Measurements from ENCODE around the gene TAF11L8. TPM values are rescaled to one million over a fixed set of nuclear protein-coding genes. Genes with fewer than 3 reads are reported as not detected.
"Not testable (repeated sequence)": the region's sequence is repeated elsewhere in the genome, so short reads cannot be mapped to it uniquely, and the experiment has no call there.

The TAF11L8 gene
- total and polyA plus RNA-seq, 4 donors, result not detected

DNA sequence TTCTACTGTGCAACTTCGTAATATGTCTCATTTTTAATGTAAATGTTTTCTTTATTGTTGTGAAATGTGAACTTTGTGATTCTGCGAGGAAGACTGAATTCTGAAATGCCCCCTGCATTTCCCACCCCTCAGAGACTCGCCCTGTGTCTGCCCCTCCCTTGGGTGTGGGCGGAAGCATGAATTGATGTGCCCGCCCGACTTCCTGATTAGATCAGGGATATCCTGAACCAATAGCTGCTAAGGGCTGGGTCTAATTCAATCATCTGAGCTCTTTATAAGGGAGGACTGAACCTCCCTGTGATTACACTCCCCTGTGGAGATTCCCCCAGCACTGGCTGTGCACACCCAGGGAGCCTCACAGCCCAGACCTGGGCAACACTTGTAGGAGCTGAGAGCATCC lies 13.1 kb upstream of the TAF11L8 start, which contains the start of gene TAF11L11:
Gene TAF11L11, plus strand, starts transcription at position 304 of the 400 bp plus-strand sequence.
- WGBS (ENCODE audit: insufficient coverage), result no CpG with 5 or more reads among the region's 6 CpGs
- DNase-seq (ENCODE audit: low read depth in 4 of 6, low spot score in 6 of 6); H3K4me1 ChIP-seq (ENCODE audit: control insufficient read depth, insufficient read depth, low read length); H3K36me3 ChIP-seq (ENCODE audit: control insufficient read depth, insufficient read depth, low read length); H3K9me3 ChIP-seq (ENCODE audit: control insufficient read depth, insufficient read depth, low read length); H3K27me3 ChIP-seq (ENCODE audit: control insufficient read depth, insufficient read depth, low read length); H3K4me3 ChIP-seq (ENCODE audit: low read depth, low read length); H3K27ac ChIP-seq (ENCODE audit: low read depth, low read length): not testable (repeated sequence)

DNA sequence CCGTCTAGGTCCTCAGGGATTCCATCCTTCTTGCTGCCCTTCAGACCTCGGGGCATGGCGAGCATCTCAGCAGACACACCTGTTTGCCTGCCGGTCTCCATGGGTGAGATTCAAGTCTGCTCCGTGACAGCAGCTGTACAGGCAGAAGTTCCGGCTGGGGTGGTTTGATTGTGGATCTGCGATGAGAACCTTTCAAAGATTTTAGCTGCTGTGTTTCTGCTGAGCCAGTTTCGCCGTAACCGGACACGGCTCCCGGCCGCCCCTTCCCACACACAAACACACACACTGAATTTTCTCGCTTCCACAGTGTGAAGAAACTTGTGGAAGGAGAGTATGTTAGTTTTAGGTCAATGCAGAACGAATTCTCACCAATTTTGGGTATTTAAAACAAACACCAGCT lies 7.0 kb upstream of the TAF11L8 start, which contains the start of gene TAF11L10:
Gene TAF11L10, minus strand, starts transcription at position 101 of the 400 bp plus-strand sequence.
- not testable (repeated sequence) for H3K27ac ChIP-seq (ENCODE audit: low read depth, low read length); H3K36me3 ChIP-seq (ENCODE audit: control insufficient read depth, insufficient read depth, low read length); DNase-seq (ENCODE audit: low read depth in 4 of 6, low spot score in 6 of 6); H3K9me3 ChIP-seq (ENCODE audit: control insufficient read depth, insufficient read depth, low read length); H3K4me1 ChIP-seq (ENCODE audit: control insufficient read depth, insufficient read depth, low read length); H3K27me3 ChIP-seq (ENCODE audit: control insufficient read depth, insufficient read depth, low read length); H3K4me3 ChIP-seq (ENCODE audit: low read depth, low read length)
- WGBS (ENCODE audit: insufficient coverage), result no CpG with 5 or more reads among the region's 15 CpGs

DNA sequence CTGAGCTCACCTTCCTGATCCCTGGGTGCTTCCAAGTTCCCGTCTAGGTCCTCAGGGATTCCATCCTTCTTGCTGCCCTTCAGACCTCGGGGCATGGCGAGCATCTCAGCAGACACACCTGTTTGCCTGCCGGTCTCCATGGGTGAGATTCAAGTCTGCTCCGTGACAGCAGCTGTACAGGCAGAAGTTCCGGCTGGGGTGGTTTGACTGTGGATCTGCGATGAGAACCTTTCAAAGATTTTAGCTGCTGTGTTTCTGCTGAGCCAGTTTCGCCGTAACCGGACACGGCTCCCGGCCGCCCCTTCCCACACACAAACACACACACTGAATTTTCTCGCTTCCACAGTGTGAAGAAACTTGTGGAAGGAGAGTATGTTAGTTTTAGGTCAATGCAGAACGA lies 3.5 kb upstream of the TAF11L8 start, which contains the start of gene TAF11L9:
Gene TAF11L9, minus strand, starts transcription at position 140 of the 400 bp plus-strand sequence.
- no CpG with 5 or more reads among the region's 15 CpGs for WGBS (ENCODE audit: insufficient coverage)
- not testable (repeated sequence) for H3K4me3 ChIP-seq (ENCODE audit: low read depth, low read length); H3K27ac ChIP-seq (ENCODE audit: low read depth, low read length); DNase-seq (ENCODE audit: low read depth in 4 of 6, low spot score in 6 of 6); H3K27me3 ChIP-seq (ENCODE audit: control insufficient read depth, insufficient read depth, low read length); H3K4me1 ChIP-seq (ENCODE audit: control insufficient read depth, insufficient read depth, low read length); H3K36me3 ChIP-seq (ENCODE audit: control insufficient read depth, insufficient read depth, low read length); H3K9me3 ChIP-seq (ENCODE audit: control insufficient read depth, insufficient read depth, low read length)

DNA sequence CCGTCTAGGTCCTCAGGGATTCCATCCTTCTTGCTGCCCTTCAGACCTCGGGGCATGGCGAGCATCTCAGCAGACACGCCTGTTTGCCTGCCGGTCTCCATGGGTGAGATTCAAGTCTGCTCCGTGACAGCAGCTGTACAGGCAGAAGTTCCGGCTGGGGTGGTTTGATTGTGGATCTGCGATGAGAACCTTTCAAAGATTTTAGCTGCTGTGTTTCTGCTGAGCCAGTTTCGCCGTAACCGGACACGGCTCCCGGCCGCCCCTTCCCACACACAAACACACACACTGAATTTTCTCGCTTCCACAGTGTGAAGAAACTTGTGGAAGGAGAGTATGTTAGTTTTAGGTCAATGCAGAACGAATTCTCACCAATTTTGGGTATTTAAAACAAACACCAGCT lies 5.1 kb downstream of the TAF11L8 start, which contains the start of gene TAF11L7:
Gene TAF11L7, minus strand, starts transcription at position 101 of the 400 bp plus-strand sequence.
- not testable (repeated sequence) for H3K4me1 ChIP-seq (ENCODE audit: control insufficient read depth, insufficient read depth, low read length); H3K36me3 ChIP-seq (ENCODE audit: control insufficient read depth, insufficient read depth, low read length); H3K27ac ChIP-seq (ENCODE audit: low read depth, low read length); H3K4me3 ChIP-seq (ENCODE audit: low read depth, low read length); H3K9me3 ChIP-seq (ENCODE audit: control insufficient read depth, insufficient read depth, low read length); DNase-seq (ENCODE audit: low read depth in 4 of 6, low spot score in 6 of 6); H3K27me3 ChIP-seq (ENCODE audit: control insufficient read depth, insufficient read depth, low read length)
- no CpG with 5 or more reads among the region's 16 CpGs for WGBS (ENCODE audit: insufficient coverage)

Small RNA genes within 50 kb of the gene (small RNA-seq; reads per million reads assigned to genes)
- not detected for gene AC233724.3 (ENCODE audit: low replicate concordance)
- not detected for gene AC233724.6 (ENCODE audit: low replicate concordance)
- gene AC233724.7 (ENCODE audit: low replicate concordance), result not detected

Other genes starting within 250 kb of the TAF11L8 start
- gene TAF11L2, start 92.7 kb downstream of the TAF11L8 start, total RNA-seq, result not detected
- gene TAF11L2, start 92.7 kb downstream of the TAF11L8 start, polyA plus RNA-seq (ENCODE audit: insufficient read length in 2 of 2), result not detected
- gene TAF11L3, start 72.6 kb downstream of the TAF11L8 start, total RNA-seq, result not detected
- gene TAF11L3, start 72.6 kb downstream of the TAF11L8 start, polyA plus RNA-seq (ENCODE audit: insufficient read length in 2 of 2), result not detected
- gene TAF11L4, start 69.2 kb downstream of the TAF11L8 start, total RNA-seq, result not detected
- gene TAF11L4, start 69.2 kb downstream of the TAF11L8 start, polyA plus RNA-seq (ENCODE audit: insufficient read length in 2 of 2), result not detected
- gene TAF11L5, start 65.7 kb downstream of the TAF11L8 start, total RNA-seq, result not detected
- not detected for gene TAF11L5, start 65.7 kb downstream of the TAF11L8 start, polyA plus RNA-seq (ENCODE audit: insufficient read length in 2 of 2)
- gene TAF11L6, start 62.3 kb downstream of the TAF11L8 start, total RNA-seq, result not detected
- gene TAF11L6, start 62.3 kb downstream of the TAF11L8 start, polyA plus RNA-seq (ENCODE audit: insufficient read length in 2 of 2), result not detected
- gene TAF11L7, start 5.2 kb downstream of the TAF11L8 start, total RNA-seq, result not detected
- gene TAF11L7, start 5.2 kb downstream of the TAF11L8 start, polyA plus RNA-seq (ENCODE audit: insufficient read length in 2 of 2), result not detected
- gene TAF11L9, start 3.4 kb upstream of the TAF11L8 start, total RNA-seq, result not detected
- not detected for gene TAF11L9, start 3.4 kb upstream of the TAF11L8 start, polyA plus RNA-seq (ENCODE audit: insufficient read length in 2 of 2)
- gene TAF11L10, start 6.9 kb upstream of the TAF11L8 start, total RNA-seq, result not detected
- gene TAF11L10, start 6.9 kb upstream of the TAF11L8 start, polyA plus RNA-seq (ENCODE audit: insufficient read length in 2 of 2), result not detected
- not detected for gene TAF11L11, start 13.2 kb upstream of the TAF11L8 start, total RNA-seq
- gene TAF11L11, start 13.2 kb upstream of the TAF11L8 start, polyA plus RNA-seq (ENCODE audit: insufficient read length in 2 of 2), result not detected
- not detected for gene TAF11L12, start 19.4 kb upstream of the TAF11L8 start, total RNA-seq
- gene TAF11L12, start 19.4 kb upstream of the TAF11L8 start, polyA plus RNA-seq (ENCODE audit: insufficient read length in 2 of 2), result not detected
- gene TAF11L13, start 41.1 kb upstream of the TAF11L8 start, total RNA-seq, result not detected
- not detected for gene TAF11L13, start 41.1 kb upstream of the TAF11L8 start, polyA plus RNA-seq (ENCODE audit: insufficient read length in 2 of 2)
- gene TAF11L14, start 43.5 kb upstream of the TAF11L8 start, total RNA-seq, result not detected
- gene TAF11L14, start 43.5 kb upstream of the TAF11L8 start, polyA plus RNA-seq (ENCODE audit: insufficient read length in 2 of 2), result not detected